K562 (cell line): ENCODE results near the gene NAA10. TPM values are rescaled to one million over a fixed set of nuclear protein-coding genes. Genes with fewer than 3 reads are reported as not detected.
A peak's percentile ranks its signal among the peaks of the same experiment; 100 is the strongest.

ENCODE experiments used
- MGA ChIP-seq: fragments of 450-650 bp; IDR thresholded peaks from 2 replicates; pipeline ENCODE4 v1.6.1; 2016; ENCODE audit warnings: mild to moderate bottlenecking, moderate library complexity
- polyA plus RNA-seq, 8 experiments: library from polyadenylated mRNA; depleted of rRNA in 4 of 8; stranded (reverse) in 5 of 8; unstranded in 3 of 8; fragments of >200 nt; fragmentation: Nextera tagmentation in 2 of 8; fragmentation: Illumina TruSeq in 1 of 8; extraction: Ambion mirVana in 2 of 8; extraction: Trizol in 1 of 8; gene quantifications; 2 replicates each; pipeline versions ENCODE4 v1.2.1 to v1.2.3, GENCODE V29; 2011 to 2014; ENCODE audit warnings: inconsistent platforms in 1 of 8, missing spikeins in 1 of 8
- total RNA-seq, 7 experiments: library from RNA; depleted of rRNA in 6 of 7; stranded (reverse); fragments of >200 nt in 6 of 7; fragmentation: Illumina TruSeq in 2 of 7; extraction: Trizol in 2 of 7; gene quantifications; 2 replicates each; pipeline versions ENCODE4 v1.2.1 to v1.2.3, GENCODE V29; 2011 to 2021; ENCODE audit warnings: low replicate concordance in 1 of 7

The NAA10 gene
- total and polyA plus RNA-seq, 9 of the 15 experiments (the other 6 are each of a cell fraction or from before 2014, with no cell fraction given) = 11.1 to 250 (median 134) TPM

GRCh38 chrX:153935326-153935851 is 552 bp upstream of the NAA10 start (continued):
- TF ChIP-seq MGA = 0 out of 2 replicates have a peak, but pooled peaks have one; percentile 23
